H9 (cell line): ENCODE measurements around the gene SGO2. TPM values are rescaled to one million over a fixed set of nuclear protein-coding genes. Genes with fewer than 3 reads are reported as not detected.

Experiments used
- DNase-seq: peaks from one replicate; pipeline ENCODE4 v3.0.0-alpha.2; 2017
- H2AFZ ChIP-seq: one replicate; pipeline ENCODE4 v1.6.1; 2013; ENCODE audit warnings: mild to moderate bottlenecking, low read length, control low read depth, moderate library complexity
- H2AK5ac ChIP-seq: 2 replicates; pipeline ENCODE4 v1.6.1; 2013; ENCODE audit warnings: low read length, control low read depth, mixed read lengths; ENCODE audit not compliant: insufficient read length
- H2BK120ac ChIP-seq: one replicate; pipeline ENCODE4 v1.6.1; 2013; ENCODE audit warnings: low read depth, mild to moderate bottlenecking, low read length, control low read depth, inconsistent platforms; ENCODE audit not compliant: poor library complexity, severe bottlenecking
- H2BK12ac ChIP-seq: 2 replicates; pipeline ENCODE4 v1.6.1; 2013; ENCODE audit warnings: low read length, control low read depth, mixed read lengths, low read depth; ENCODE audit not compliant: insufficient read length
- H2BK15ac ChIP-seq: 2 replicates; pipeline ENCODE4 v1.6.1; 2013; ENCODE audit warnings: low read depth, low read length, control low read depth
- H2BK20ac ChIP-seq: one replicate; pipeline ENCODE4 v1.6.1; 2013; ENCODE audit warnings: low read depth, mild to moderate bottlenecking, low read length, control low read depth, inconsistent platforms; ENCODE audit not compliant: poor library complexity, severe bottlenecking
- H2BK5ac ChIP-seq: 2 replicates; pipeline ENCODE4 v1.6.1; 2013; ENCODE audit warnings: low read length, control low read depth, mixed read lengths; ENCODE audit not compliant: insufficient read length
- H3K14ac ChIP-seq: 2 replicates; pipeline ENCODE4 v1.6.1; 2013; ENCODE audit warnings: low read length, control low read depth; ENCODE audit not compliant: insufficient read depth
- H3K18ac ChIP-seq: 2 replicates; pipeline ENCODE4 v1.6.1; 2013; ENCODE audit warnings: low read depth, mild to moderate bottlenecking, mixed read lengths, low read length, control low read depth; ENCODE audit not compliant: insufficient read length
- H3K23ac ChIP-seq: 2 replicates; pipeline ENCODE4 v1.6.1; 2013; ENCODE audit warnings: low read length, control low read depth, mixed read lengths, low read depth; ENCODE audit not compliant: insufficient read length
- H3K23me2 ChIP-seq: 2 replicates; pipeline ENCODE4 v1.6.1; 2013; ENCODE audit warnings: low read depth, mild to moderate bottlenecking, mixed read lengths, low read length, control low read depth; ENCODE audit not compliant: insufficient read length, poor library complexity, severe bottlenecking
- H3K27ac ChIP-seq: 2 replicates; pipeline ENCODE4 v1.5.1; 2013; ENCODE audit warnings: low read length, control low read depth, mixed read lengths, low read depth; ENCODE audit not compliant: insufficient read length
- H3K27me3 ChIP-seq: 2 replicates; pipeline ENCODE4 v1.6.1; 2013; ENCODE audit warnings: low read length, control low read depth, inconsistent platforms; ENCODE audit not compliant: insufficient read depth
- H3K4ac ChIP-seq: 2 replicates; pipeline ENCODE4 v1.6.1; 2013; ENCODE audit warnings: low read depth, mild to moderate bottlenecking, control low read depth, inconsistent platforms, low read length, moderate library complexity
- H3K4me1 ChIP-seq: 2 replicates; pipeline ENCODE4 v1.6.1; 2013; ENCODE audit warnings: low read length, control low read depth, inconsistent platforms; ENCODE audit not compliant: insufficient read depth
- H3K4me2 ChIP-seq: 2 replicates; pipeline ENCODE4 v1.6.1; 2013; ENCODE audit warnings: low read length, control low read depth, mixed read lengths; ENCODE audit not compliant: insufficient read length, insufficient read depth
- H3K56ac ChIP-seq: 2 replicates; pipeline ENCODE4 v1.6.1; 2013; ENCODE audit warnings: low read depth, mild to moderate bottlenecking, mixed read lengths, low read length, control low read depth; ENCODE audit not compliant: insufficient read length
- H3K79me1 ChIP-seq: 2 replicates; pipeline ENCODE4 v1.6.1; 2013; ENCODE audit warnings: low read depth, mild to moderate bottlenecking, moderate library complexity, low read length, control low read depth, inconsistent platforms; ENCODE audit not compliant: insufficient read depth, poor library complexity, severe bottlenecking
- H3K79me2 ChIP-seq: 2 replicates; pipeline ENCODE4 v1.6.1; 2013; ENCODE audit warnings: low read length, control low read depth, inconsistent platforms; ENCODE audit not compliant: insufficient read depth
- H3K9ac ChIP-seq: 2 replicates; pipeline ENCODE4 v1.6.1; 2013; ENCODE audit warnings: low read length, control low read depth, mixed read lengths; ENCODE audit not compliant: insufficient read length; ENCODE audit errors: extremely low read depth
- H3K9me3 ChIP-seq: one replicate; pipeline ENCODE4 v1.6.1; 2013; ENCODE audit warnings: low read depth, low read length, inconsistent platforms; ENCODE audit not compliant: control insufficient read depth
- H3T11ph ChIP-seq: one replicate; pipeline ENCODE4 v1.6.1; 2013; ENCODE audit warnings: mild to moderate bottlenecking, low read length, control low read depth, inconsistent platforms
- H4K20me1 ChIP-seq: one replicate; pipeline ENCODE4 v1.6.1; 2013; ENCODE audit not compliant: control insufficient read depth, insufficient read length, insufficient read depth
- H4K5ac ChIP-seq: 2 replicates; pipeline ENCODE4 v1.6.1; 2013; ENCODE audit warnings: low read depth, mild to moderate bottlenecking, mixed read lengths, low read length, control low read depth; ENCODE audit not compliant: insufficient read length
- H4K8ac ChIP-seq: replicated peaks from 2 replicates; pipeline ENCODE4 v1.6.1; 2013; ENCODE audit warnings: low read length, control low read depth, mixed read lengths, low read depth; ENCODE audit not compliant: insufficient read length
- H4K91ac ChIP-seq: 2 replicates; pipeline ENCODE4 v1.6.1; 2013; ENCODE audit warnings: low read depth, mild to moderate bottlenecking, moderate library complexity, mixed read lengths, low read length, control low read depth; ENCODE audit not compliant: insufficient read length
- H3K27ac Mint-ChIP-seq, 3 experiments: 2 replicates in 2 of 3; 3 replicates in 1 of 3; pipeline ENCODE4 v1.8.0; 2020 to 2021; ENCODE audit warnings: mixed read lengths in 3 of 3, mild to moderate bottlenecking in 1 of 3, moderate library complexity in 1 of 3
- H3K27me3 Mint-ChIP-seq: 2 replicates; pipeline ENCODE4 v1.8.0; 2021; ENCODE audit warnings: low read depth, mild to moderate bottlenecking, moderate library complexity, mixed read lengths
- H3K36me3 Mint-ChIP-seq, 3 experiments: 2 replicates in 2 of 3; 3 replicates in 1 of 3; pipeline ENCODE4 v1.8.0; 2020 to 2021; ENCODE audit warnings: low read depth in 3 of 3, mixed read lengths in 3 of 3; ENCODE audit not compliant: insufficient read depth in 1 of 3
- H3K4me1 Mint-ChIP-seq, 2 experiments: 2 replicates each; pipeline ENCODE4 v1.8.0; 2020; ENCODE audit warnings: mixed read lengths in 2 of 2
- H3K4me3 Mint-ChIP-seq, 2 experiments: 2 replicates in 1 of 2; 3 replicates in 1 of 2; pipeline ENCODE4 v1.8.0; 2020 to 2021; ENCODE audit warnings: mild to moderate bottlenecking in 2 of 2, mixed read lengths in 2 of 2, moderate library complexity in 1 of 2
- H3K9me3 Mint-ChIP-seq, 2 experiments: 2 replicates in 1 of 2; 3 replicates in 1 of 2; pipeline ENCODE4 v1.8.0; 2020; ENCODE audit warnings: mild to moderate bottlenecking in 2 of 2, mixed read lengths in 2 of 2, moderate library complexity in 1 of 2
- WGBS: extraction: QIAGEN DNeasy Blood & Tissue Kit; methylation state at CpG from one replicate; pipeline ENCODE4 v1.1.7; 2013; ENCODE audit warnings: missing lambda C conversion rate, low lambda C conversion rate, mixed read lengths; ENCODE audit not compliant: insufficient read length; ENCODE audit errors: extremely low coverage; 5-methylcytosine and 5-hydroxymethylcytosine counted together
- total RNA-seq: library from RNA; stranded (reverse); gene quantifications from 2 replicates; pipeline ENCODE4 v1.2.1, GENCODE V29; 2021
- TF ChIP-seq, protein P1 (sequence below): fragments of 200-600 bp; sonication (generic); conservative IDR thresholded peaks from 3 replicates; pipeline ENCODE4 v1.8.0; 2021; ENCODE audit warnings: antibody characterized with exemption, mild to moderate bottlenecking

Gene SGO2
- total RNA-seq, 1 experiment from 2014 or later: 25.6 TPM

DNA sequence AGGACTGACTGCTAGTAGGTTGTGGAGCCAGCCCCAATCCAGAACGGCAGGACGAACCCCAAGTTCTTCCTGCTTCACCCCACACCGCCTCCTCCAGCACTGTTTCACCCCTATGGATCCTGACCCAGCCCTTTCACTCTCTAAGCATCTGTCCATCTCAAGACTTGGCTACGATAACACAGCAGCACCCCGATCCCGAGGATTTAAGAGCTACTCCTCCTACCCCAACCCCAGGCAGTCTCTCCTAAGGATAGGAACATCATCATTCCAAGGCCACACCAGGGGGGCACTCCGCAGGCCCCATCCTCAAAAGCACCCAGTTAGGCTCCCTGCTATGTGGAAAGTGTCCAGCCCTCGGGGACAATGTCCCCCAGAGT is 16.8 kb upstream of the SGO2 start:
- Histone ChIP-seq H3K79me2 (no peaks in the 10 kb centered on the region), H3K9me3 (no peaks in the 10 kb centered on the region), H2BK120ac (no peak overlapping the region), H4K91ac (no peak overlapping the region), H3K23ac (no peak overlapping the region), H3K18ac (no peak overlapping the region), H3K4me2 (peak overlapping the region; percentile 64), H3T11ph (no peak overlapping the region), H3K56ac (no peak overlapping the region), H2BK12ac (no peak overlapping the region), H2AFZ (no peak overlapping the region), H3K79me1 (no peaks in the 10 kb centered on the region), H2BK20ac (no peak overlapping the region), H3K27me3 (no peaks in the 10 kb centered on the region), H2AK5ac (no peak overlapping the region), H3K4ac (no peak overlapping the region), H3K9ac (peak overlapping the region; percentile 73), H3K27ac (no peak overlapping the region), H4K20me1 (no peaks in the 10 kb centered on the region), H2BK15ac (no peak overlapping the region), H3K14ac (peak overlapping the region; percentile 66), H3K4me1 (no peaks in the 10 kb centered on the region; the same call in 1 of the 2 replicates), H4K8ac (no peak overlapping the region), H4K5ac (no peak overlapping the region), H2BK5ac (no peak overlapping the region), H3K23me2 (peaks cover 5% of the 10 kb centered on the region)
- peak overlapping the region; percentile 82 to 84 for H3K4me3 Mint-ChIP-seq
- no CpG with 5 or more reads among the region's 8 CpGs for WGBS
- H3K4me1 Mint-ChIP-seq: peaks cover 11 to 13% of the 10 kb centered on the region in 2 experiments
- no peaks in the 10 kb centered on the region for H3K27me3 Mint-ChIP-seq
- peak overlapping the region in 1 of 3 experiments; percentile 72; a peak in 3 of 7 replicates for H3K27ac Mint-ChIP-seq
- TF ChIP-seq, protein P1, sequence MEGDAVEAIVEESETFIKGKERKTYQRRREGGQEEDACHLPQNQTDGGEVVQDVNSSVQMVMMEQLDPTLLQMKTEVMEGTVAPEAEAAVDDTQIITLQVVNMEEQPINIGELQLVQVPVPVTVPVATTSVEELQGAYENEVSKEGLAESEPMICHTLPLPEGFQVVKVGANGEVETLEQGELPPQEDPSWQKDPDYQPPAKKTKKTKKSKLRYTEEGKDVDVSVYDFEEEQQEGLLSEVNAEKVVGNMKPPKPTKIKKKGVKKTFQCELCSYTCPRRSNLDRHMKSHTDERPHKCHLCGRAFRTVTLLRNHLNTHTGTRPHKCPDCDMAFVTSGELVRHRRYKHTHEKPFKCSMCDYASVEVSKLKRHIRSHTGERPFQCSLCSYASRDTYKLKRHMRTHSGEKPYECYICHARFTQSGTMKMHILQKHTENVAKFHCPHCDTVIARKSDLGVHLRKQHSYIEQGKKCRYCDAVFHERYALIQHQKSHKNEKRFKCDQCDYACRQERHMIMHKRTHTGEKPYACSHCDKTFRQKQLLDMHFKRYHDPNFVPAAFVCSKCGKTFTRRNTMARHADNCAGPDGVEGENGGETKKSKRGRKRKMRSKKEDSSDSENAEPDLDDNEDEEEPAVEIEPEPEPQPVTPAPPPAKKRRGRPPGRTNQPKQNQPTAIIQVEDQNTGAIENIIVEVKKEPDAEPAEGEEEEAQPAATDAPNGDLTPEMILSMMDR: no peak
- no peak for DNase-seq
- H3K36me3 Mint-ChIP-seq: no peaks in the 10 kb centered on the region; a peak in 2 of 7 replicates
- no peaks in the 10 kb centered on the region for H3K9me3 Mint-ChIP-seq
